Myocyte (in vitro differentiated cells): ENCODE measurements around the gene GAK. TPM values are rescaled to one million over a fixed set of nuclear protein-coding genes. Genes with fewer than 3 reads are reported as not detected.

Experiments used
- DNase-seq: peaks from one replicate; pipeline ENCODE4 v3.0.0-alpha.2; 2012; ENCODE audit warnings: low read depth
- total RNA-seq: library from RNA; depleted of rRNA; stranded (reverse); fragments of >200 nt; gene quantifications from 2 replicates; pipeline ENCODE4 v1.2.3, GENCODE V29; 2014

The GAK gene
- total RNA-seq, 1 donor from 2014 or later = 46.1 TPM

- no peak for DNase-seq
These were observed 77.8 kb downstream of the GAK start for GRCh38 chr4:854356-854755.

GRCh38 chr4:853416-853781 is 78.7 kb downstream of the GAK start:
- no peak for DNase-seq

GRCh38 chr4:851701-852430 is 80.2 kb downstream of the GAK start:
- no peak for DNase-seq

- DNase-seq = no peak
These were observed 81.7 kb downstream of the GAK start for GRCh38 chr4:850323-850945.

- DNase-seq = no peak
These were observed 82.5 kb downstream of the GAK start for GRCh38 chr4:849478-850175.

- peak; percentile 45 for DNase-seq
These were observed 83.2 kb downstream of the GAK start for GRCh38 chr4:848803-849477.

GRCh38 chr4:848307-848691 is 83.8 kb downstream of the GAK start:
- DNase-seq = no peak

GRCh38 chr4:845836-846251 is 86.3 kb downstream of the GAK start:
- no peak for DNase-seq

GRCh38 chr4:845233-845835 is 86.8 kb downstream of the GAK start:
- DNase-seq = no peak

GRCh38 chr4:844752-845232 is 87.3 kb downstream of the GAK start:
- no peak for DNase-seq

GRCh38 chr4:839675-840443 is 92.3 kb downstream of the GAK start:
- DNase-seq = no peak

- no peak for DNase-seq
These were observed 94.3 kb downstream of the GAK start for GRCh38 chr4:837772-838171.

GRCh38 chr4:836750-837301 is 95.3 kb downstream of the GAK start:
- no peak for DNase-seq

GRCh38 chr4:836003-836511 is 96.1 kb downstream of the GAK start:
- no peak for DNase-seq

- DNase-seq = no peak
These were observed 96.7 kb downstream of the GAK start for GRCh38 chr4:835148-836002.

GRCh38 chr4:834368-835147 is 97.6 kb downstream of the GAK start:
- DNase-seq = no peak

GRCh38 chr4:833731-834367 is 98.3 kb downstream of the GAK start:
- peak; percentile 94 for DNase-seq

GRCh38 chr4:833156-833555 is 99.0 kb downstream of the GAK start:
- no peak for DNase-seq
